ENCODE measurements around the gene NFATC1.

Gene NFATC1

DNA sequence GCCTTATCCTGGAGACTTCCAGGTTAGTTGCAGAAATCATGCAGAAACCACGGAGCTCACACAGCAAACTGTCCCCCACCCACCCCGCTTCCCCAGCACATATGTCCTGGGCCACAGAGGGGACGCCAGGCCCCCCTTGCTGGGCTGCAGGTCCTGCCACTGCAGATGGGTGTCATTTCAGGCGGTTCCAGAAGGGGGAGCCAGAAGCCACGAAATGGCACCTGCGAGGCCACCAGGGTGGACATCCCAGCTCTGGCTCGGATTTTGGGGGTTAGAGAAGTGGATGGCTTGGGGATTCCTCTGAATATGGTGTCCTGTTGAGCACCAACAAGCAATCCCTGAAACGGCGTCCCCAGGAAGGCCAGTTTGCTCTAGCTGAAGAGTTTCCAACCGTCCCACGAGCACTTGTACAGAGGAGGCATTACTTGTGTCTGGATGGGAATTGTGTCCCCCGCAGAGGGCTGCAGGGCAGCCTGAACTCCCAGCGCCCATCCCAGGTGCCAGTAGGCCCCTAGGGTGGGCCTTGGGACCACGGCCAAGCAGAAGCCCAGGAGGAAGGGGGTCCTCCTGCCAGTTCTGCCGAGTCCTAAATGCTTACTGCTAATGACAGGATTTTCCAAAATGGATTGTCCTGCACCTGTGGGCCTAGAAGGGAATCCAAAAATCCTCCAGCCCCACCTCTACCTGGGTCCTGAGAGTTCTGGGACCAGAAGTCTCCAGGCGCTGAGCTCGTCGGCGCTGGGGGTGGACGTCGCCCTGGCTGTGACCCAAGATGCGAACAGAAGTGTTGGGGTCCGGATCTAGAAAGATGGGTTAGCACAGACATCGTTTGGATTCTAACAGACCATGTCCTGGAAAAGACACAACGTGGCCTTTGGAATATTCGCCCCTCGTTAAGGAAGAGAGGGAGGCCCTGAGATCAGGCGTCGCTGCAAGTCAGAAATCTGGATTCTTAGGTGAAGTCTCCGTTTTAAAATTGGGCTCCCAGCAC is 14.6 kb upstream of the NFATC1 start:
- H3K36me3 ChIP-seq (ENCODE audit: insufficient read depth, low read length): no peaks in the 10 kb centered on the region
- H3K9me3 ChIP-seq (ENCODE audit: control insufficient read depth, insufficient read depth, low read length): no peaks in the 10 kb centered on the region
- H3K4me1 ChIP-seq (ENCODE audit: insufficient read depth, low read length): no peaks in the 10 kb centered on the region
- H3K9ac ChIP-seq (ENCODE audit: low read depth, low read length): no peak overlapping the region

DNA sequence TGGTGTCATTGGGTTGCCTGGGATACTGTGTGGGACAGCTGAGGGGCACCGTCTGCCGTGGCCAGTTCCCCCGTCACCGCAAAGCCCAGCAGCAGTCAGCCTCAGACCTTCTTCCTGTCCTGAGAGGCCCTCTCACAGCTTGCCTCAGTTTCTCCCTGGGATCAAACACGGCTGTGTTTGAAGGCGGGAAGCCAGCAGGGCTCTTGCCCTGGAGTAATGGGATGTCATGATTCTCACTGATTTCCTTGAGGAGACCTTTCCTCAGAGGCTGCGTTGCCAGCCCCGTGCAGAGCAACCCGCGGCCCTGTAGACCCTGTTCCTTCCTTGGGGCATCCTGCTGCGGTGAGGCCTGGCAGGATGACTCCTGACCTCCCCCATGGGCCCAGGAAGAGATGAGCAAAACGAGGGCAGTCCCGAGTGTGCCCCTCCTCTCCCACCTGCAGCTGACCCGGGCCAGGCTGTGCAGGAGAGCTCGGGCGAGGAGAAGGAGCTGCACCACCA is 13.9 kb upstream of the NFATC1 start:
- Histone ChIP-seq H3K9ac (ENCODE audit: low read depth, low read length) (no peak overlapping the region), H3K4me1 (ENCODE audit: insufficient read depth, low read length) (no peaks in the 10 kb centered on the region), H3K36me3 (ENCODE audit: insufficient read depth, low read length) (no peaks in the 10 kb centered on the region), H3K9me3 (ENCODE audit: control insufficient read depth, insufficient read depth, low read length) (no peaks in the 10 kb centered on the region)

DNA sequence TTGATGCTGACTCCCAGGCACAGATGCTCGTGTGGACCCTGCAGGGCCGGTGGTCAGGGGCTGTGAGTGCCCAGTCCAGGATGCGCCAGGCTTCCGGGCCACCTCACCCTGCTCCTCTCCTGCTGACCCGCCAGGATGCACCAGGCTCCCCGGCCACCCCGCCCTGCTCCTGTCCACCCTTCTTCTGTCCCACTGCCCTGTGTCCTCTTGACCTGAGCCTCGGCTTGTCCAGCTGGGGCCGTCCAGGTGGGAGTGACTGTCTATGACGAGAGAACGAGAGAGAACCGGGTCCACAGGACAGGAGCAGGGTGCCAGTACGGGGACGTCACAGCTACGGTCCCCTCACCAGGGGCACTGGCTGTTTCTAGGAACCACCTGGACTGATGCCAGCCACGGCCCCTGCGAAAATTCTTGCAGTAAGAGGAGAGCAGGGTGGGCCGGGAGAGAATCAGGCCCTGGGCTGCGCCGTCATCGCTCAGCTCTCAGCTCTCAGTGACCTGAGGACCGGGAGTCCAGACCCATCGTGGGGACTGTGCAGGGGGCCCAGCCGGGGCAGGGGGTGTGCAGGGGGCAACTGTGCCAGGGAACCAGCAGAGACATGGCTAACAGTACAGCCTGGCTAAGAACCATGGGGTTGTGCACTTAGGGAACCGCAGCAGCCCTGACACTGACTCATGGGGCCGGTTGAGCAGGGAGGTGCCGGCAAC is 12.9 kb upstream of the NFATC1 start:
- H3K4me1 ChIP-seq (ENCODE audit: insufficient read depth, low read length): no peaks in the 10 kb centered on the region
- H3K36me3 ChIP-seq (ENCODE audit: insufficient read depth, low read length): no peaks in the 10 kb centered on the region
- H3K9ac ChIP-seq (ENCODE audit: low read depth, low read length): no peak overlapping the region
- H3K9me3 ChIP-seq (ENCODE audit: control insufficient read depth, insufficient read depth, low read length): no peaks in the 10 kb centered on the region

DNA sequence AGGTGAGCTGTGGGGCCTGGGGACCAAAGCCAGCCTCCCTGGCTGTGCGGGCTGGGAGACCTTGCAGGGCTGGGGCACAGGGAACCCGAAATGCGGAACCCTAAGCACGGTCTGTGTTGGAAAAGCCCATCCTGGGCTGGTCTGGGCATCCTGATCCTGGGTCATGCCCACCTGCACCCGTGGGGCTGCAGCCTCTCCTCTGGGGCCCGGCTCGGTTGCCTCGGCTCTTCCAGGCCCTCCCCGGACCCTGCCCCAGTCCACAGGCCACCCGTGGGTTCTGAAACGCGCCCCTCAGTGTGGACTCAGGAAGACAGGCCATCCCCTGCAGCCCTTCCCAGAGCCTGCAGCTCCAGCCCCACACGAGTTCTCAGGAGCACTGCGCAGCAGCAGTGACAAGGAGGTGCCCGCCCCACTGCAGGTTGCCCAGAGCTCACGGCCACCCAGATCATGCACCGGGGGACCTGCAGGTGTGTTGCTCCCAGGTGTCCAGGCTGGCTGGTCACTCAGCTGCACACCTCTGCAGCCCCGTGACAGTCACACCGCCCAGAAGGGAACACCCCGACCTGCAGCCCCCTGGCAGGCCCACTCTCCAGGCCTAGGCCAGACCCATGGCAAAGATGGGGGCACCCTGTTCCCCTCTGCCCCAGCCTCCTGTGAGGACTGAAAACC is 12.2 kb upstream of the NFATC1 start:
- Histone ChIP-seq H3K4me1 (ENCODE audit: insufficient read depth, low read length) (no peaks in the 10 kb centered on the region), H3K36me3 (ENCODE audit: insufficient read depth, low read length) (no peaks in the 10 kb centered on the region), H3K9me3 (ENCODE audit: control insufficient read depth, insufficient read depth, low read length) (no peaks in the 10 kb centered on the region), H3K9ac (ENCODE audit: low read depth, low read length) (no peak overlapping the region)

DNA sequence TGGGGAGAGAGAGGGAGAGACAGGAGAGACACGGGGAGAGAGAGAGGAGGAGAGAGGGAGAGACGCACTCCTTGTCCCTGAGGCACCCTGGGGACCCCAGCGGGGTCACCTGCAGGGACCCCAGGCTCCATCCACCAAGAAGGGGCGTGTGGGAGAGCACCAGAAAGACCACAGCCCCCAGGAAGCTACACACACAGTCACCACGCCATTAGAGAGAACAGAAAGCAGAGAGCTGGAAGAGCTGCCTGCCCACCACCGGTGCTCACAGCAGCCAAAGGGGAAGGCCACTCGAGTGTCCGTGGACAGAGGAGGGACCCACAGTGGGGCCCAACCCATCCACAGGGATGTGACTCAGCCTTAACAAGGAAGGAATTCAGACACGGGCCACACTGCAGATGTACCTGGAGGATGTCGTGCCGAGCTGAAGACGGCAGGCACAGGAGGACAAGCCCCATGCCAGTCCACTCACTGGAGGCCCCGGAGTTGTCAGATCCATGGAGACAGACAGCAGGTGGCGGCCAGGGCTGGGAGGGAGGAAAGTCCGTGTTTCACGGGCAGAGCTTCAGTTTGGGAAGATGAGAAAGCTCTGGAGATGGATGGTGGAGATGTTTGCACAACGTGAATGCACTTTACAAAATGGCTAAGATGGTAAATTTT is 11.5 kb upstream of the NFATC1 start:
- no peaks in the 10 kb centered on the region for H3K4me1 ChIP-seq (ENCODE audit: insufficient read depth, low read length)
- no peaks in the 10 kb centered on the region for H3K36me3 ChIP-seq (ENCODE audit: insufficient read depth, low read length)
- H3K9ac ChIP-seq (ENCODE audit: low read depth, low read length): no peak overlapping the region
- H3K9me3 ChIP-seq (ENCODE audit: control insufficient read depth, insufficient read depth, low read length): no peaks in the 10 kb centered on the region

DNA sequence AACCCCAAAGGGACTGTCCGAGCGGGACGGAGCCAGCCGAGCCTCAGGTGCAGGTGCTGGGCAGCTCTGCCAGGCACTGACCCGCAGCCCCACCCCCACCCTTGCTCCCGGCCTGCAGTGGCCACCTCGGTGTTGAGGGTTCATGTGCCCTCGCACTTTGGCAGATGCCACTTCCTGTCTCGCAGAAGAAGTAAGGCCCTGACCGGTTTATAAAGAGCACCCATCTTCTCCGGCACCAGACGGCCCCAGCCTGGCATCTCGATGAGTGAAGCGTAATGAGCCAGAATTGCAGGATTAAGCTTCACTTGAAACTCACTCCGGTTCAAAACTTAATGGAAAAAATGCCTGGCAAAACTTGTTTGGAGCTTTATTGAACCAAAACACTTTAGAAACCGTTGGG is 10.9 kb upstream of the NFATC1 start:
- Histone ChIP-seq H3K4me1 (ENCODE audit: insufficient read depth, low read length) (no peaks in the 10 kb centered on the region), H3K9me3 (ENCODE audit: control insufficient read depth, insufficient read depth, low read length) (no peaks in the 10 kb centered on the region), H3K9ac (ENCODE audit: low read depth, low read length) (no peak overlapping the region), H3K36me3 (ENCODE audit: insufficient read depth, low read length) (no peaks in the 10 kb centered on the region)

DNA sequence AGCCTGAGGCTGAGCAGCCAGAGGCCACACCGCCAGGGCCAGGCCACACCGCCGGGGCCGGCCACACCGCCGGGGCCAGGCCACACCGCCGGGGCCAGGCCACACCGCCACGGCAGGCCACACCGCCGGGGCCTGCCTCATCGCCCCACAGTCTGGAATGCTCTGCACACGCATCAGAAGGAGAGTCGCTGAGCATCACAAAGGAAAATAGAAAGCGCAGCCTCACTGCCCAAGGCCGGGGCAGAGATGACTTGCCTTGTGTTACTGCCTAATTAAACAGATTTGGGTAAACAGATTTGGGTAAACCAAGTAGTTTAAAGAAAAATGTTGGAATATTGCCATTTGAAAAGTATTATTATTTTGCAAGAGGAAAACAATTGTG is 10.4 kb upstream of the NFATC1 start:
- Histone ChIP-seq H3K9ac (ENCODE audit: low read depth, low read length) (no peak overlapping the region), H3K36me3 (ENCODE audit: insufficient read depth, low read length) (no peaks in the 10 kb centered on the region), H3K9me3 (ENCODE audit: control insufficient read depth, insufficient read depth, low read length) (no peaks in the 10 kb centered on the region), H3K4me1 (ENCODE audit: insufficient read depth, low read length) (no peaks in the 10 kb centered on the region)

DNA sequence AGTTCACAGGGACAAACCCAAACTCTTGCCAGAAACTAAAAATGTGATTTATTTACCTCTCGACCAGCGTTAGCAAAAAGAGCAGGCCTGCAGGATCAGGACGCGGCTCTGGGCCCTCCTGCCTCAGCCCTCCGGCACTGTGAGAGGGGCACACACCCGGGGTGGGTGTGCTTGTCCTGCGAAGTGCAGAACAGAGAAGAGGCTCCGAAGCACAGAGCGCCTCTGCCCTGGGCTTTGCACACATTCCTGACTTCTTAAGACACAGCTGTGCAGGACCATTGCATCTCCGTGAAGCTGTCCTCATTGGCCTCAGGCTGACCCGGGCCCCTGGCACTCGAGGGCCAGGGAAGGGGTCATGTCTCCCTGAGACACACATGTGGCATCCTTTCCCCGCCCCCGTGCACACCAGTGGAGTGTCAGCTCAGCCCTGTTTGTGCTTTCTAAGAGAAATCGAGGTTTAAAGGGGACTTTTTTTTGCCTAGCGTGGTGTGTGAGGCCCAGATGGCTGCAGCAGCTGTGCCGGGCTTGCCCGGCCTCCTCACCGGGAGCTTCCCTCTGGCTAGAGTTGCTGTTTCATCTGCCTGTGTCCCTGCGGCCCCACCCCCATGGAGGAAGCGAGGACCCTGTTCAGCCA is 9.9 kb upstream of the NFATC1 start:
- no peak overlapping the region for H3K9ac ChIP-seq (ENCODE audit: low read depth, low read length)
- no peaks in the 10 kb centered on the region for H3K9me3 ChIP-seq (ENCODE audit: control insufficient read depth, insufficient read depth, low read length)
- no peaks in the 10 kb centered on the region for H3K4me1 ChIP-seq (ENCODE audit: insufficient read depth, low read length)
- H3K36me3 ChIP-seq (ENCODE audit: insufficient read depth, low read length): no peaks in the 10 kb centered on the region

DNA sequence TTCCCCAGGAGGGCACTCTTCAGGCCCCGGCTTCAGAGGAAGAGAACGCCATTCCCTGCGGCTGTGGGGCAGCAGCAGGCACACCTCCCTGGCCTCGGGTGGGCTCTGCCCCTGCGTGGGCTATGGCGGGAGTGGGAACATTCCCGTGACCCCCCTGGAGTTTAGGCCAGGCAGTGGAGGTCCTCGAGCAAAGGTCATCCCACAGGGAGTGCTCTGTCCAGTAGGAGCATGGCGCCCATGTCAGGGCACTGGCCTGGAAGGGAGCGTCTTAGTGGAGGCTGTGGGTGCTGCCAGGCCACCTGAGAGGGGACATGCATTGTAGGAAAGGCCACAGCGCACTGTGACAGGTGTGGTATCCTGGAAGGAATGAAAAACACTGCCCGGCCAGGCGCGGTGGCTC is 9.2 kb upstream of the NFATC1 start:
- Histone ChIP-seq H3K9me3 (ENCODE audit: control insufficient read depth, insufficient read depth, low read length) (no peaks in the 10 kb centered on the region), H3K36me3 (ENCODE audit: insufficient read depth, low read length) (no peaks in the 10 kb centered on the region), H3K9ac (ENCODE audit: low read depth, low read length) (no peak overlapping the region), H3K4me1 (ENCODE audit: insufficient read depth, low read length) (no peaks in the 10 kb centered on the region)

DNA sequence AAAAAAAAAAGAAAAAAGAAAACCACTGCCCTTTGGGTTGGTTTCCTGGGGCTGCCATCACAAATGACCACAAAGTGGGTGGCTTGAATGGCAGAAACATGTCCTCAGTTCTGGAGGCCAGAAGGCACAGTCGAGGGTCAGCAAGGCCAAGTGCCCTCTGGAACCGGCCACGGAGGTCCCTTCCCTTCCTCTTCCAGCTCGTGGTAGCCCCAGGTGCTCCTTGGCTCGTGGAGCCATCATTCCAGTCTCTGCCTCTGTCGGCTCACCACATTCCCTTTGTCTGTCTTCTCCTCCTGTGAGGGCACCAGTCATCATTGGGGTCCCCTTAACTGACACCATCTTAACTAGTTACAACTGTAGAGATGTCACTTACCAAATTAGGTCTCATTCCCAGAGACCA is 8.5 kb upstream of the NFATC1 start:
- H3K9ac ChIP-seq (ENCODE audit: low read depth, low read length): no peak overlapping the region
- no peaks in the 10 kb centered on the region for H3K4me1 ChIP-seq (ENCODE audit: insufficient read depth, low read length)
- H3K9me3 ChIP-seq (ENCODE audit: control insufficient read depth, insufficient read depth, low read length): no peaks in the 10 kb centered on the region
- H3K36me3 ChIP-seq (ENCODE audit: insufficient read depth, low read length): no peaks in the 10 kb centered on the region

DNA sequence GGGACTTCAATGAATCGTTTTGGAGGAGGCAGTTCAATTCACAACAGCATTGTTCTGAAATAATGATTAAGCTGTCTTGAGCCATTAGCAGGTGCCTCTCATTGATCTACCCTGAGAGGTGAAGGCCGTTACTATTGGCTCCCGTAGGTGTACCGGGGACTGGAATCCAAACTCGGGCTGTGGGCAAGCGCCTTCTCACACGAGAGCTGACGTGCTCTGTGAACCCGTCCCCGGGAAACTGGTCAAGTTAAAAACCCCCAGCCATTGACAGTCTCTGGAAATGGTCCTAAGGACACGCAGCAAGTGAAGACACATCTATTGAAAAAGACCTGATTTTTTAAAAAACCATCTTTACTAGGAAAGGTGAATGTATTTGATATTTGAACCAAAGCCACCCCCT is 8.1 kb upstream of the NFATC1 start:
- Histone ChIP-seq H3K4me1 (ENCODE audit: insufficient read depth, low read length) (no peaks in the 10 kb centered on the region), H3K9me3 (ENCODE audit: control insufficient read depth, insufficient read depth, low read length) (no peaks in the 10 kb centered on the region), H3K36me3 (ENCODE audit: insufficient read depth, low read length) (no peaks in the 10 kb centered on the region), H3K9ac (ENCODE audit: low read depth, low read length) (no peak overlapping the region)

DNA sequence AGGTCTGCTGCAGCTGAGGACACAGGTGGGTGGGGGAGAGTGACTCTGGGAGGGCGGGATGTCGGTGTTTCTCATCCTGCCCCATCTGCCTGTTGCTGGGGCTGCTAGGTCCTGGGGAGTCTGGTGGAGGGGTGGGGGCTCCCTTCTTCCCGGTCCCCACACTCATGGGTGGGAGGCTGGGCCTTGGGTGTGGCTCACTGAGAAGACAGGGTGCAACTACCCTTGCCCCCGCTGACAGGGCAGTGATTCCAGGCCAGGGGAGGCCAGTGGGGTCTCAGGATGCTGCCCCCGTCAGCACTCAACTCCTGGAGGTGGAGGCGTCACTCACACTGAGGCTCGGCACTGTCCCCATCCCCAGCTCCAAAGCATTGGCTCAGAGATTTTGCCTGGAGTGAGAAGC is 7.7 kb upstream of the NFATC1 start:
- no peaks in the 10 kb centered on the region for H3K4me1 ChIP-seq (ENCODE audit: insufficient read depth, low read length)
- no peaks in the 10 kb centered on the region for H3K9me3 ChIP-seq (ENCODE audit: control insufficient read depth, insufficient read depth, low read length)
- no peaks in the 10 kb centered on the region for H3K36me3 ChIP-seq (ENCODE audit: insufficient read depth, low read length)
- H3K9ac ChIP-seq (ENCODE audit: low read depth, low read length): no peak overlapping the region

DNA sequence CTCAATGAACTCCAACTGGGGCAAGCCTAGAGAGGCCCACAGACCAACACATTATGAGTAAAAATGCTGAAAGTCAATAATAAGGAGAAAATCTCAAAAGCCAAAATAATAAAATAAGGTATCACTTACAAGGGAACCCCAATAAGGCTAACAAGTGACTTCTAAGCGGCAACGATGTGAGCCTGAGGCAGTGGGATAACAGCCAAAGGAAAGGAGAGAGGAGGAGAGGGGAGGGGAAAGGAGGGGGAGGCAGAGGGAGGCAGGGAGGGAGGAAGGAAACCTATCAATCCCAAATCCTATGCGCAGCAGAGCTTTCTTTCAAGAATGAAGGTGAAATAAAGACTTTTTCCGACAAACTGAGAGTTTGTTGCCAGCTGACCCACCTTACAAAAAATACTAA is 6.0 kb upstream of the NFATC1 start:
- no peaks in the 10 kb centered on the region for H3K4me1 ChIP-seq (ENCODE audit: insufficient read depth, low read length)
- no peaks in the 10 kb centered on the region for H3K36me3 ChIP-seq (ENCODE audit: insufficient read depth, low read length)
- no peak overlapping the region for H3K9ac ChIP-seq (ENCODE audit: low read depth, low read length)
- no peaks in the 10 kb centered on the region for H3K9me3 ChIP-seq (ENCODE audit: control insufficient read depth, insufficient read depth, low read length)

DNA sequence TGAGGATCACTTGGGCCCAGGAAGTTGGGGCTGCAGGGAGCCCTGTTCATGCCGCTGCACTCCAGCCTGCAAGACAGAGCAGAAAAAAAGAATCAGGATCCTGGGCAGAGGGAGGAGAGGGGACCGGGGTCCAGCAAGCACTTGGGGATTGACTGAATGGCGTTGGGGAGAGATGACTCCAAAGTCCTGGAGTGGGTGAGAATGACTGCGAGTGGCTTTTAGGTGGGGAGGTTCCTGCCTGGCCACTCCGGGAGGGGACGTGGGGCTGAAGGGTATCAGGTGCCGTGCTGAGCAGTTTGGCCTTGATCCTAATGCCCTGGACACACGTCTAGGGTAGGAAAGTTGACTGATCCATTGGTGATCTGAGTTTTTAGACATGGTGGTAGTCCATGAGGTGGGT is 3.5 kb upstream of the NFATC1 start:
- Histone ChIP-seq H3K9ac (ENCODE audit: low read depth, low read length) (no peak overlapping the region), H3K9me3 (ENCODE audit: control insufficient read depth, insufficient read depth, low read length) (no peaks in the 10 kb centered on the region), H3K36me3 (ENCODE audit: insufficient read depth, low read length) (no peaks in the 10 kb centered on the region), H3K4me1 (ENCODE audit: insufficient read depth, low read length) (no peaks in the 10 kb centered on the region)

Measured in ES-I3 (cell line).